Stimulated activated CD8-positive, alpha-beta memory T cell treated with anti-CD3 and anti-CD28 coated beads, Interleukin-4, amount 100 ng/mL, for 4 hours (primary cell): ENCODE measurements around the gene EHD1.

Experiments used
- DNase-seq, 2 donors: peaks; one replicate each; pipeline ENCODE4 v3.0.0-alpha.2; 2020; ENCODE audit warnings: low read depth in 2 of 2, low spot score in 1 of 2

The EHD1 gene

GRCh38 chr11:64910451-64911093 lies 32.2 kb upstream of the EHD1 start:
- no peak for DNase-seq

- no peak for DNase-seq
Observed at GRCh38 chr11:64909653-64910343, 31.4 kb upstream of the EHD1 start.

GRCh38 chr11:64908766-64909165 lies 30.3 kb upstream of the EHD1 start:
- DNase-seq, result no peak

GRCh38 chr11:64906314-64906635 lies 27.9 kb upstream of the EHD1 start:
- DNase-seq, result no peak

- DNase-seq, result no peak
Observed at GRCh38 chr11:64905516-64906313, 27.3 kb upstream of the EHD1 start.

DNA sequence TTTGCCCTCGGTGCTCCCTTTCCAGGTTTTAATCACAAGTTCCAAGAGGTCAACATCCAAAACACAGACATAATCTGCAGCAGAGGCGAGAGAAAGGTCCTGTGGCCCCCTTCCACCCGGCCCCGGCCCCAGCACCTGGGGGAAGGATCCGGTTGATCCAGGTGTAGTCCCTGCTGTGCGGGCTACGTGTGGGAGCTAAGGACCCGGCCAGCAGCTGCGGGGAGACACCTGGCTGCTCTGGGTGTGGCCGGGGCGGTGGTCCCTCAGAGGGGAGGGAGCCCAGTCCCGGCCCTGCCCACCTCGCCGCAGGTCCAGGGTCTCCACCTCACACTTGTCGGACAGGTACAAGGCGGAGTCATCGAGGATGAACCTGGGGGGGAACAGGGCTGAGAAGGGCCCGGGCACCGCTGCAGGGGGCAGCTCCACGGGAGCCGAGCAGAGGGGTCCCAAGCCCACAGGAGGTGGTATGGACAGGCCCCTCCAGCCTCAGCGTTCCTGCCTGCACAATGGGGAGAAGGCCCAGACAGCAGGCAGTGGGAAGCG lies 24.9 kb upstream of the EHD1 start:
- no peak for DNase-seq

- no peak for DNase-seq
Observed at GRCh38 chr11:64902102-64902900, 23.9 kb upstream of the EHD1 start.

DNA sequence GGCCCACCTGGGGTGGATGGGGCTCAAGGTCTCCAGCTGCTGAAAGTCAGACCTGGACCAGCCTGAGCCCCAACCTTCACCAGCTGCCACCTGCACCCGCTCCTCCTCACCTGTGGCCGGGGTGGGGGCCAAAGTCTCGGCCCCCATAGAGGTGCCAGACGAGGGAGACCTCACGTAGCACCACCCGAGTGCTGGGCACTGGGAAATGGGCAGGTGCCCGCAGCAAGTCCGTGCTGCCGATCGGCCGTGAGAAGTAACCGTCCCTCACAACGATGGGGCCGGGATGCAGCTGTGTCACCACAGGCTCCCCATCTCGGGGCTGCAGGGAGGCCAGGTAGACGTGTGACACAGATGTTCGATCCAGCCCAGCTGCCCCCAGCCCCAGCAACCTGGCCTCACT lies 22.4 kb upstream of the EHD1 start:
- DNase-seq, result no peak

GRCh38 chr11:64900263-64900678 lies 21.9 kb upstream of the EHD1 start:
- DNase-seq, result no peak

- DNase-seq, result no peak
Observed at GRCh38 chr11:64898541-64898940, 20.1 kb upstream of the EHD1 start.

DNA sequence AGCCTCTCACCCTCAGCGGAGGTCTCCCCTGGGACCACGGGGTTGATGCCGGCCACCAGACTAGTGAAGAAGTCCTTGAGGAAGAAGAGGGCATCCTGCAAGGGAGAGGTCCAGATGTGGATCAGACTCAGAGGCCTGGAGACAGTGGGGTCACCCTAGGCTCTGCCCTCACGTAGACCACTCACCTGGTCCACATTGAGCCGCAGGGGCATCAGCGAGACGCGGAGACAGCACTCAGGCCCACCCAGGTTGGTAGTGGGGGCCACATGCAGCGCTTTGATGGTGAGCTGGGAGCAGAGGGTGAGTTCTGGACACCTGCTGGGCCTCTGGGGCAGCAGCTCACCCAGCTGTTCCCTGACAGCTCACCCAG lies 19.6 kb upstream of the EHD1 start:
- no peak for DNase-seq

DNA sequence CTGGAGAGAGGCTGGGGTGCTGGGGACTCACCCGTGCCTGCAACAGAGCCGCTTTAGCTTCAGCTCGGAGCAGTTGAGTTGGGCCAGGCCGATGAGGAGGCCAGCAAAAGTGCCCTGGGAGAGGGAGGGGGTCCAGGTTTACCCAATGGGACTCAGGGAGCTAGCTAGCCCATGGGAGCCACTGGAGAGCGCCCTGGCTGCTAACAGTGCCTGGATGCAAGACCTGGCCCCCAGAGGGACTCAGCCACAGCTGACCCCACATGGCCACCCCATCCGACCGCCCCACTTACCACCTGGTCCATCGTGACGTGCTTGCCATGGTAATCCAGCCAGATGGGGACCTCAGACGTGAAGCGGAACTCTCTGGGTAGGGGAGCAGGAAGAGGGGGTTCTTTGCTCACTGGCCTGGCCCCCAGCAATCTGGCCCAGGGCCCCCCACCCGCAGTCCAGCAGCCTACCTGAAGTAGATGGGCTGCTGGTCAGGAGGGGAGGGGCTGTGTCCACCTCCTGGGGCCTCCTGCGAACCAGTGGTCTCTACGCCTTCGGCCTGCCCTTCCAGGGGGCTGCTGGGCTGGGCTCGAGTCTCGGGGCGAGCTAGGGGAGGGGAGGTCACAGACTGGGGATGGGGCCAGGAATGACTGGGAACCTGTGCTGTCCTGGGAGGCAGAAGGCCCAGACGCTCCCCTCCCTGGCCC lies 19.1 kb upstream of the EHD1 start:
- no peak for DNase-seq

DNA sequence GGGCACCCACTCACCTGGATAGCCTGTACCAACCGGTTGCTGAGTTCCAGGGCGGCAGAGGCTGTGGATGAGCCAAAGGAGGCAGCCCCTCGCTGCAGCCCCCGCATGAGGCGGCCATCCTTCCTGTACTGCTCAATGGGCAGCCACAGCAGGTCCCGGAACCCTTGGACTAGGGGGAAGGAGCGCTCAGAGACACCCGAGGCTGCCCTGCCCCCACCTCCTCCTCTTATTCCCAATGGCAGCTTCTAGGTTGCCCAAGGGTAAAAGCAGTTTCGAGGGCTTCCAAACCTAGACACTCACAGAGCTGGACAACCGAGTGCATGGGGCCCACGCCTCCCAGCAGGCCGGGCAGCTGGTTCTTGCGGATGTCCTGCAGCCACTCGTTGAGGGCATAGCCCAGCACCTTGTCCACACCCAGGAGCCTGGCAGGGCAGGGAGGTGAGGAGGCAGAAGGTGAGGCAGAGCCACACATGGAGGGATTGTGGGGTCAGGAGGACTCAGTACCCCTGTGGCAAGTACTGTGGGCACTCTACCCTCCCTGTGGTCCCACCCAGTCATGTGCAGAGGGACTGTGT lies 18.1 kb upstream of the EHD1 start:
- DNase-seq, result no peak

GRCh38 chr11:64894812-64895452 lies 16.5 kb upstream of the EHD1 start:
- DNase-seq, result no peak

- peak; percentile 76 to 91 for DNase-seq
Observed at GRCh38 chr11:64894070-64894811, 15.8 kb upstream of the EHD1 start.

DNA sequence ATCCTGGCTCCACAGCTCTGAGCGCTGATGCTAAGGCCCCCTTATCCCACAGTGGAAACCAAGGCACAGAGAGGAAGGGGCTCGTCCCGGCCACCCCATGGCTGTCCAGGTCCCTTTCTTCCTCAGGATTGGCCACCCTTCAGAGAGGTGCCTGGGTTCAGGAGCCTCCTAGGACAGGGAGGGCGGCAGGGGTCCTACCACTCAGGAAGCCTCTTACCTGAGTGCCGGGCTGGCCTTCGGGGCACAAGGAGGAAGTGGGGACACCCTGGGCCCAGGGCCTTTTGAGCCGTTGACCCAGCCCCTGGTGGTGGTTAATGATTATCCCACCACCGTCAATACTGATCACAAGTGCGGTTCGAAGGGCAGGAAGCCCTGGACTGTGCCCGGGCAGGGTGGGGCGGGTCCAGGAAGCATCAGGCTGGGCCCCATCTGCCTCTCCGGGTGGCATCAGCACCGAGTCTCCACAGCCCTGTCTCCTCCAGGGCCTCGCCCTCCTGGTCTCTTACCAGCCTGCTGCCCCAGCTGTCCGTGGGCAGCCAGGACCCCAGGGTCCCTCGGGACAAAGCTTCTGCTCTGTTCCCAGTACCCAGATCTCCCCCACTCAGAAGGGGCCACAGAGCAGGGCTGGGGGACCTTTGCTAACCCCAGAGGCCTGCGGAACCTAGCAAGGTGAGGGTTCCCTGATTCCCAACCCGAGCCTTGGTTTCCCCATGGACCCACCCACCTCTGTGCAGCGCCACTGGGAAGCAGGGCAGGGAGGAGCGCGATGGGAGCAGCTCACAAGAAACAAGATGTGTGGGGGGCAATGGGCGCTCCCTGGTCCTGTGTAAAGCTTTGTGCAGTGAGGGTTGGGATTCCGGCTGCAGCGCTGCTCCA lies 15.0 kb upstream of the EHD1 start:
- no peak for DNase-seq

- DNase-seq, result no peak
Observed at GRCh38 chr11:64892838-64893193, 14.4 kb upstream of the EHD1 start.

- DNase-seq, result no peak
Observed at GRCh38 chr11:64892411-64892831, 14.0 kb upstream of the EHD1 start.
